Immature natural killer cell (primary cell): ENCODE measurements around the gene LHB. TPM values are rescaled to one million over a fixed set of nuclear protein-coding genes. Genes with fewer than 3 reads are reported as not detected.
"Not testable (repeated sequence)": the region's sequence is repeated elsewhere in the genome, so short reads cannot be mapped to it uniquely, and the experiment has no call there.

ENCODE experiments used
- DNase-seq, 3 donors: peaks; one replicate each; pipeline ENCODE4 v3.0.0; 2022; ENCODE audit warnings: mixed read lengths in 1 of 3
- H3K27ac Mint-ChIP-seq, 6 donors: one replicate each; pipeline ENCODE4 v1.8.0; 2020; ENCODE audit warnings: mixed read lengths in 6 of 6, mild to moderate bottlenecking in 5 of 6, inconsistent platforms in 4 of 6, moderate library complexity in 3 of 6
- H3K27me3 Mint-ChIP-seq, 3 donors: one replicate each; pipeline ENCODE4 v1.8.0; 2020 to 2021; ENCODE audit warnings: low read depth in 3 of 3, mild to moderate bottlenecking in 3 of 3, mixed read lengths in 3 of 3, moderate library complexity in 3 of 3, inconsistent platforms in 1 of 3
- H3K36me3 Mint-ChIP-seq, 3 donors: one replicate each; pipeline ENCODE4 v1.8.0; 2020; ENCODE audit warnings: mixed read lengths in 3 of 3, inconsistent platforms in 2 of 3, mild to moderate bottlenecking in 2 of 3
- H3K4me1 Mint-ChIP-seq, 2 donors: one replicate each; pipeline ENCODE4 v1.8.0; 2020; ENCODE audit warnings: inconsistent platforms in 2 of 2, mild to moderate bottlenecking in 2 of 2, mixed read lengths in 2 of 2, moderate library complexity in 1 of 2
- H3K4me3 Mint-ChIP-seq, 5 donors: one replicate each; pipeline ENCODE4 v1.8.0; 2020; ENCODE audit warnings: mild to moderate bottlenecking in 5 of 5, mixed read lengths in 5 of 5, inconsistent platforms in 3 of 5, moderate library complexity in 3 of 5
- H3K9me3 Mint-ChIP-seq, 6 donors: one replicate each; pipeline ENCODE4 v1.8.0; 2020; ENCODE audit warnings: mild to moderate bottlenecking in 6 of 6, mixed read lengths in 6 of 6, inconsistent platforms in 4 of 6, moderate library complexity in 3 of 6
- polyA plus RNA-seq, 3 donors: library from polyadenylated mRNA; unstranded; fragments of 300-500 nt; fragmentation: Illumina TruSeq; gene quantifications; one replicate each; pipeline ENCODE4 v1.2.3, GENCODE V29; 2021

Gene LHB
- polyA plus RNA-seq, 3 donors from 2014 or later = not detected

DNA sequence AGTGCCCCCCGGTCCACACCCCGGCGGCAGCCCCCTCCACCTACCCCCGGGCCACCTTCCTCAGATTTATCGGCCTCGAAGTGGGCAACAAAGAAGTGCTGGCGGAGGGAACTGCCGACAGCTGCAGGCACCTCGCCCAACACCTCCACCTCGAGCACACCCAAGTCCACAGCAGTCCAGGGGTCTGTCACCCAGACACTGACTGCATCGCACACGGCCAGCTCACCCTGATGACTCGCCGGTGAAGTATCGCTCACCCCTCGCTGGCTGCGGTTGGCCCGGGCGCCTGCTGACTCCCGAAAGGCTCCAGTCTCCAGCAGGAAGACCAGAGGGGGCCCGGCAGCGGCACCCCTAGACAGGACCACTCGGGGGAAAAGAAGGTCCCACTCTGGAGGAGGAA is 8.7 kb upstream of the LHB start:
- H3K9me3 Mint-ChIP-seq, H3K36me3 Mint-ChIP-seq, DNase-seq, H3K27ac Mint-ChIP-seq, H3K27me3 Mint-ChIP-seq, H3K4me3 Mint-ChIP-seq, H3K4me1 Mint-ChIP-seq: not testable (repeated sequence)

- H3K27ac Mint-ChIP-seq, H3K4me1 Mint-ChIP-seq, H3K4me3 Mint-ChIP-seq: not testable (repeated sequence)
Measured at GRCh38 chr19:49025088-49025487, 8.2 kb upstream of the LHB start.

GRCh38 chr19:49024233-49024632 is 7.3 kb upstream of the LHB start, which contains the start of gene CGB3:
CGB3 (minus strand) TSS chr19:49024333; CDS start chr19:49023971, 362 bp downstream.
- H3K4me1 Mint-ChIP-seq = peaks cover 9 to 16% of the 10 kb centered on the region in 2 donors
- H3K9me3 Mint-ChIP-seq, DNase-seq, H3K27ac Mint-ChIP-seq, H3K27me3 Mint-ChIP-seq, H3K36me3 Mint-ChIP-seq, H3K4me3 Mint-ChIP-seq: not testable (repeated sequence)

More at GRCh38 chr19:49025088-49025487, 8.2 kb upstream of the LHB start:
- H3K27me3 Mint-ChIP-seq, DNase-seq, H3K9me3 Mint-ChIP-seq, H3K36me3 Mint-ChIP-seq: not testable (repeated sequence)

DNA sequence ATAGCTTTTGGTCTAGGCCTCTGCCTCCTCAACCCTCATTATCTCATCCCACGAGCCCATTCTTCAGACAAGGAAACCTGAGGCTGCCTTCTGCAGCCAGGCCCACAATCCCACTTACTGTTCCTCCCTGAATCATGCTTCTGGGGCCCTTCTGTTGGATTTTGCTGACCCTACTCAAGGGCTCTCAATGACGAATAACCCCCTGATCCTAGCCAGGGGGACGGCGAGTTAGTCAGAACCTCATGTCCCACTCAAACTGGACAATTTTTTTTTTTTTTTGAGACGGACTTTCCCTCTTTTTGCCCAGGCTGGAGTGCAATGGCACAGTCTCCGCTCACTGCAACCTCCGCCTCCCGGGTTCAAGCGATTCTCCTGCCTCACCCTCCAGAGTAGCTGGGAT is 5.2 kb upstream of the LHB start:
- H3K36me3 Mint-ChIP-seq = no peaks in the 10 kb centered on the region
- H3K9me3 Mint-ChIP-seq = no peaks in the 10 kb centered on the region
- H3K27me3 Mint-ChIP-seq = peaks cover 0 to 11% (median 0%) of the 10 kb centered on the region in 3 donors
- no peak overlapping the region for H3K4me3 Mint-ChIP-seq
- peaks cover 23 to 26% of the 10 kb centered on the region in 2 donors for H3K4me1 Mint-ChIP-seq
- no peak for DNase-seq
- H3K27ac Mint-ChIP-seq = no peak overlapping the region

DNA sequence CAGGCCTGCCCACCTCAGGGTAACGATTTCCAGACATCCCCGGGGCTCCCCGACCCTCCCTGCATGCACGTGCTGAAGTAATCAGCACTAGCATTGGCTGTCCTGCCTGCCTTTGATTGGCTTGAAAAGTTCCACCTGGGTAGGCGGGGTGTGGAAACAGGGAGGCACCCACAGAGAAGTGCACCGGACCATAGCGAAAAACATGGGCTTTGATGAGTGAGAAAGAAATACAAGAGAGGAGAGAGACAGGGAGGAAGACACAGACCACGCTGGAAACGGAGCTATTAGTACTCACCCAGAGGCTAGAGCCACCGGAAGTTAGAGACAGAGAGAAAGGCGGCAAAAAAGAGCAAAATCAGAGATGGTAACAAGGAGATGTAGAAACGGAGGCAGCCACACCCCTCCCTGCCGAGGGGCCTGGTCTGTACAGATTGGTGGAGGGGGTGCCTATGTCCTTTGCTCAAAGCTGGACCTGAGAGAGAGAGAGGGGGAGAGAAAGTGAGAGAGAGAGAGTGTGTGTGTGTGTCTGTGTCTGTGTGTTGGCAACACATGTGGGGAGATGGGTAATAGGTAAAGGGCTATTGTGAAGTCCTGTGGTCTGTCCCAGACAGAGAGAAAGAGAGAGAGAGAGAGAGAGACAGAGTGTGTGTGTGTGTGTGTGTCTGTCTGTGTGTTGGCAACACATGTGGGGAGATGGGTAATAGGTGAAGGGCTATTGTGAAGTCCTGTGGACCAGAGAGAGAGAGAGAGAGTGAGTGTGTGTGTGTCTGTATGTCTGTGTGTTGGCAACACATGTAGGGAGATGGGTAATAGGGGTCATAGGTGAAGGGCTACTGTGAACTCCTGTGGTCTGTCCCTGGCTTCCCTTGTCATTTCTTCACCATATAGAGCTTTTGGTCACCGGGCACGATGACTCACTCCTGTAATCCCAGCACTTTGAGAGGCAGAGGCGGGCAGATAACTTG is 4.3 kb upstream of the LHB start:
- no peak for DNase-seq
- H3K9me3 Mint-ChIP-seq = no peaks in the 10 kb centered on the region
- no peaks in the 10 kb centered on the region for H3K36me3 Mint-ChIP-seq
- H3K4me1 Mint-ChIP-seq = peaks cover 25 to 26% of the 10 kb centered on the region in 2 donors
- peak overlapping the region in 2 of 5 donors; percentile 4 to 11 for H3K4me3 Mint-ChIP-seq
- H3K27ac Mint-ChIP-seq = peak overlapping the region in 3 of 6 donors; percentile 2 to 42 (median 42)
- H3K27me3 Mint-ChIP-seq = peaks cover 0 to 11% (median 0%) of the 10 kb centered on the region in 3 donors

GRCh38 chr19:49020342-49020741 is 3.5 kb upstream of the LHB start:
- H3K9me3 Mint-ChIP-seq = no peaks in the 10 kb centered on the region
- peaks cover 0 to 11% (median 0%) of the 10 kb centered on the region in 3 donors for H3K27me3 Mint-ChIP-seq
- H3K36me3 Mint-ChIP-seq = no peaks in the 10 kb centered on the region
- peaks cover 25 to 26% of the 10 kb centered on the region in 2 donors for H3K4me1 Mint-ChIP-seq
- no peak overlapping the region for H3K27ac Mint-ChIP-seq
- H3K4me3 Mint-ChIP-seq = peak overlapping the region in 3 of 5 donors; percentile 9 to 84 (median 20)
- no peak for DNase-seq

- H3K27me3 Mint-ChIP-seq = peaks cover 0 to 11% (median 0%) of the 10 kb centered on the region in 3 donors
Measured at GRCh38 chr19:49019242-49019932, 2.5 kb upstream of the LHB start.

GRCh38 chr19:49018388-49019241 is 1.7 kb upstream of the LHB start:
- H3K36me3 Mint-ChIP-seq, H3K9me3 Mint-ChIP-seq: not testable (repeated sequence)
- peak; percentile 16 to 31 (median 30) for DNase-seq
- Mint-ChIP-seq H3K27ac (peak overlapping the region in 5 of 6 donors; percentile 4 to 63 (median 49)), H3K27me3 (peaks cover 0 to 11% (median 0%) of the 10 kb centered on the region in 3 donors), H3K4me1 (peaks cover 25 to 26% of the 10 kb centered on the region in 2 donors), H3K4me3 (peak overlapping the region; percentile 82 to 91 (median 90))

More at GRCh38 chr19:49019242-49019932, 2.5 kb upstream of the LHB start:
- H3K4me1 Mint-ChIP-seq = peaks cover 25 to 26% of the 10 kb centered on the region in 2 donors
- peak; percentile 56 to 62 (median 57) for DNase-seq
- peak overlapping the region; percentile 82 to 91 (median 90) for H3K4me3 Mint-ChIP-seq
- no peaks in the 10 kb centered on the region for H3K36me3 Mint-ChIP-seq
- peak overlapping the region in 5 of 6 donors; percentile 4 to 63 (median 49) for H3K27ac Mint-ChIP-seq
- no peaks in the 10 kb centered on the region for H3K9me3 Mint-ChIP-seq

DNA sequence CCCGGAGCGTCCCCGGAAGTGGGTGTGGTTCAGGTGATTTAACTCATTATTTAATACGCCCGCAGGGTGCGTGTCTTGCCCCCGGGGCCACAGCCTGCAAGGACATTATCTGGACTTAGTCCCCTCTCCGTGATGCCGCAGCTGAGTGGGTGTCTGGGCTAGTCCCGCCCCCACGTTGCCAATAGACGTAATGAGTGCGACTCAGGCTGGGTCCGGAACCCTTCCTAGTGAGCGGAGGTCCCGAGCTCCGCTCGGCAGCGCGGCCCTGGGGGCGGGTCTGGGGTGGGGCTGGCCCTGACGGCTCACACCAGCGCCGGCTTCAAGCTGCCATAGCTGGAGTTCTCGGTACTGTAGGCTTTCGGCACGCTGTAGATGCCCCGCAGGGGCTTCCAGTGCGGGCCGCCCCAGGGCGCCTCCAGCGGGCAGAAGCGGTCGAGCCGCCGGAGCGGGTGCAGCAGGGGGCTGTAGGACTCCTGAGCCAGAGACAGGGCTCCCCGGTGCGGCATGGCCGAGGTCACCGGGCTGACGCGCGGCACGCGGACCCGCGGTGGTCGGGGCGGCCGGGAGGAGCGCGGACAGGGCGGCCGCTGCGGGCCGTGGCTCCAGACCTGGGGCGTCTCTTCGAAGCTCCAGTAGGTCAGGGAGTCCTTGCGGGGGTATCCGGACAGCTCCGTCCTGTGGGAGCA is 918 bp upstream of the LHB start:
- peak overlapping the region; percentile 82 to 91 (median 90) for H3K4me3 Mint-ChIP-seq
- DNase-seq = peak; percentile 59 to 66 (median 62)
- no peaks in the 10 kb centered on the region for H3K36me3 Mint-ChIP-seq
- H3K27ac Mint-ChIP-seq = peak overlapping the region in 1 of 6 donors; percentile 24
- no peaks in the 10 kb centered on the region for H3K9me3 Mint-ChIP-seq
- H3K27me3 Mint-ChIP-seq = peaks cover 0 to 11% (median 0%) of the 10 kb centered on the region in 3 donors
- H3K4me1 Mint-ChIP-seq = peaks cover 25 to 26% of the 10 kb centered on the region in 2 donors

DNA sequence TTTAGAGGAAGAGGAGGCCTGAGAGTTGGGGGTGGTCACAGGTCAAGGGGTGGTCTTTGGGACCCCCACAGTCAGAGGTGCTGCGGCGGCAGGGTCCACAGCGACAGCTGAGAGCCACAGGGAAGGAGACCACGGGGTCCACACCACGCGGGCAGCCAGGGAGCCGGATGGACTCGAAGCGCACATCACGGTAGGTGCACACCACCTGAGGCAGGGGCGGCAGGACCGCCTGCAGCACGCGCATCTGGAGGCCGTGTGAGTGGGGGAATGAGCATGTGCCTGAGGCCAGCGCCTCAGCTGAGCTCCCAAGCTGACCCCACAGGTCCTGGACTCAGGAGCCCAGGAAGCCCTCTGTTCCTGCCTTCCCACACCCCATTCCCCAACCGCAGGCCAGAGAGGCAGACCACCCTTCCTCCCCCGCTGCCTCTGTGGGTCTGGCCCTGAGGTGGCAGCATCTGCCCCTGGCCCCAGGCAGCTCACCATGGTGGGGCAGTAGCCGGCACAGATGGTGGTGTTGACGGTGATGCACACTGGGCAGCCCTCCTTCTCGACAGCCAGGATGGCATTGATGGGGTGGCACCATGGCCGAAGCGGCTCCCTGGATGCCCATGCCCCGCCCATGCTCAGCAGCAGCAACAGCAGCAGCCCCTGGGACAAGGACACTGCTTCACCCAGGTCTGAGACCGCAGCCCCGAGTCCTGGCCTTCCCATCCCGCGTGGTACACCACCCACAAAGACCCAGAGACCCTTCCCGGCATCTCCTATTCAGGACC is 638 bp downstream of the LHB start:
- Mint-ChIP-seq H3K27me3 (peaks cover 0 to 9% (median 0%) of the 10 kb centered on the region in 3 donors), H3K36me3 (no peaks in the 10 kb centered on the region), H3K4me1 (peaks cover 24 to 25% of the 10 kb centered on the region in 2 donors), H3K27ac (peak overlapping the region in 1 of 6 donors; percentile 12), H3K4me3 (peak overlapping the region in 1 of 5 donors; percentile 25), H3K9me3 (no peaks in the 10 kb centered on the region)
- no peak for DNase-seq

DNA sequence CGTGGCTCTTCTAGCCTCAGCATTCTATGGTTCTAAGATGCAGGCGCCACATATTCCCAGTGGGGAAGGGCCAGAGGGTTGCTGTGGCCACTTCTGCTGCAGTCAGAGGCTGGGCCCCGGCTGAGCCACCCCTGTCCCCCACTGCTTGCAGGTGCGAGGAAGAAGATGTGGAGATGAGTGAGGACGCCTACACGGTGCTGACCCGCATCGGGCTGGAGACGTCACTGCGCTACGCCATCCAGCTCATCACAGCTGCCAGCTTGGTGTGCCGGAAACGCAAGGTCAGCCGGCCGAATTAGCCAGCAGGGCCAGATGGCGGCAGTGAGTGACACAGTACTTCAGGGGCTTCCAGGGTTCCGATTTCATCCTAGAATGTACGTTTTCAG is 2.0 kb downstream of the LHB start:
- Mint-ChIP-seq H3K27me3 (peaks cover 0 to 6% (median 1%) of the 10 kb centered on the region in 3 donors), H3K4me1 (peaks cover 17 to 19% of the 10 kb centered on the region in 2 donors), H3K36me3 (peaks cover 0 to 4% (median 4%) of the 10 kb centered on the region in 3 donors), H3K4me3 (no peak overlapping the region), H3K9me3 (no peaks in the 10 kb centered on the region), H3K27ac (no peak overlapping the region)
- DNase-seq = no peak
